Cerebellar cortex (tissue), 1 donor: ENCODE data around the gene IZUMO1.
"Not testable (repeated sequence)": the region's sequence is repeated elsewhere in the genome, so short reads cannot be mapped to it uniquely, and the experiment has no call there.

Experiments used
- DNase-seq: peaks from one replicate; pipeline ENCODE4 v3.0.0-alpha.2; 2015; ENCODE audit warnings: low spot score

The IZUMO1 gene

GRCh38 chr19:48737360-48737998 is 9.2 kb downstream of the IZUMO1 start:
- peak; percentile 60 for DNase-seq

GRCh38 chr19:48735031-48735615 is 11.6 kb downstream of the IZUMO1 start:
- DNase-seq, result peak; percentile 65

- DNase-seq, result no peak
These were observed 12.1 kb downstream of the IZUMO1 start for GRCh38 chr19:48734625-48735024.

- no peak for DNase-seq
These were observed 15.3 kb downstream of the IZUMO1 start for GRCh38 chr19:48731452-48731851.

- DNase-seq, result no peak
These were observed 17.6 kb downstream of the IZUMO1 start for GRCh38 chr19:48728911-48729664.

- DNase-seq, result no peak
These were observed 20.2 kb downstream of the IZUMO1 start for GRCh38 chr19:48726556-48726955.

GRCh38 chr19:48724796-48725753 is 21.6 kb downstream of the IZUMO1 start:
- peak; percentile 84 for DNase-seq

GRCh38 chr19:48722196-48722708 is 24.5 kb downstream of the IZUMO1 start:
- no peak for DNase-seq

- peak; percentile 100 for DNase-seq
These were observed 26.0 kb downstream of the IZUMO1 start for GRCh38 chr19:48720613-48721296.

- no peak for DNase-seq
These were observed 26.5 kb downstream of the IZUMO1 start for GRCh38 chr19:48720251-48720612.

- DNase-seq, result no peak
These were observed 27.2 kb downstream of the IZUMO1 start, which contains the start of gene MAMSTR for GRCh38 chr19:48719263-48720171. Gene MAMSTR (minus strand): TSS chr19:48719725. CDS start chr19:48719031, 694 bp downstream.

GRCh38 chr19:48718711-48719231 is 27.9 kb downstream of the IZUMO1 start:
- no peak for DNase-seq

GRCh38 chr19:48718106-48718505 is 28.6 kb downstream of the IZUMO1 start:
- DNase-seq, result not testable (repeated sequence)

GRCh38 chr19:48716562-48717291 is 30.0 kb downstream of the IZUMO1 start:
- peak; percentile 75 for DNase-seq

GRCh38 chr19:48715681-48716171 is 31.0 kb downstream of the IZUMO1 start:
- peak; percentile 46 for DNase-seq

GRCh38 chr19:48714759-48715675 is 31.7 kb downstream of the IZUMO1 start:
- DNase-seq, result no peak

- DNase-seq, result peak; percentile 100
These were observed 32.6 kb downstream of the IZUMO1 start for GRCh38 chr19:48713864-48714755.
